Frontal cortex (tissue), 4 donors: ENCODE data around the gene LMX1A. TPM values are rescaled to one million over a fixed set of nuclear protein-coding genes. Genes with fewer than 3 reads are reported as not detected.

Experiments used
- DNase-seq, 2 donors: peaks; one replicate each; pipeline ENCODE4 v3.0.0; 2012; ENCODE audit warnings: low spot score in 2 of 2
- FAIRE-seq: peaks from 2 replicates; lab custom pipeline; 2012; peaks lifted over from hg19 to GRCh38; lab: Jason Lieb, UNC
- total RNA-seq: library from RNA; depleted of rRNA; stranded (reverse); fragments of >200 nt; gene quantifications from one replicate; pipeline ENCODE4 v1.2.3, GENCODE V29; 2014
- donor health status: control.
- donor health status: control.
- donor health status: control.

Gene LMX1A
- total RNA-seq, 1 donor from 2014 or later, result not detected

- FAIRE-seq (no peak), DNase-seq (peak in 1 of 2 donors; percentile 57)
Observed at GRCh38 chr1:165369255-165369848, 12.8 kb upstream of the LMX1A start.

GRCh38 chr1:165367375-165367993 lies 11.0 kb upstream of the LMX1A start:
- peak in 1 of 2 donors; percentile 62 for DNase-seq
- no peak for FAIRE-seq

- FAIRE-seq (no peak), DNase-seq (no peak)
Observed at GRCh38 chr1:165365341-165365740, 8.8 kb upstream of the LMX1A start.

- no peak for FAIRE-seq
- no peak for DNase-seq
Observed at GRCh38 chr1:165364568-165365133, 8.1 kb upstream of the LMX1A start.

- DNase-seq (no peak), FAIRE-seq (no peak)
Observed at GRCh38 chr1:165356876-165357275, 361 bp upstream of the LMX1A start.

- DNase-seq (no peak), FAIRE-seq (no peak)
Observed at GRCh38 chr1:165355139-165355976, 1.2 kb downstream of the LMX1A start.

GRCh38 chr1:165354739-165355138 lies 1.8 kb downstream of the LMX1A start:
- DNase-seq (no peak), FAIRE-seq (no peak)

- FAIRE-seq, result no peak
- no peak for DNase-seq
Observed at GRCh38 chr1:165353731-165354671, 2.5 kb downstream of the LMX1A start.

- FAIRE-seq, result no peak
- DNase-seq, result no peak
Observed at GRCh38 chr1:165352442-165353293, 3.8 kb downstream of the LMX1A start.

GRCh38 chr1:165351863-165352441 lies 4.6 kb downstream of the LMX1A start:
- no peak for DNase-seq
- FAIRE-seq, result no peak

GRCh38 chr1:165350840-165351239 lies 5.7 kb downstream of the LMX1A start:
- DNase-seq (no peak), FAIRE-seq (no peak)

GRCh38 chr1:165345502-165345901 lies 11.0 kb downstream of the LMX1A start:
- no peak for FAIRE-seq
- DNase-seq, result no peak

- no peak for FAIRE-seq
- no peak for DNase-seq
Observed at GRCh38 chr1:165344736-165345135, 11.8 kb downstream of the LMX1A start.

GRCh38 chr1:165344198-165344597 lies 12.3 kb downstream of the LMX1A start:
- DNase-seq, result no peak

GRCh38 chr1:165342587-165342986 lies 13.9 kb downstream of the LMX1A start:
- FAIRE-seq (no peak), DNase-seq (no peak)

More at GRCh38 chr1:165344198-165344597, 12.3 kb downstream of the LMX1A start:
- FAIRE-seq, result no peak

GRCh38 chr1:165342168-165342567 lies 14.3 kb downstream of the LMX1A start:
- DNase-seq (no peak), FAIRE-seq (no peak)

GRCh38 chr1:165339164-165339563 lies 17.4 kb downstream of the LMX1A start:
- no peak for FAIRE-seq

GRCh38 chr1:165330483-165330882 lies 26.0 kb downstream of the LMX1A start:
- FAIRE-seq (no peak), DNase-seq (no peak)

More at GRCh38 chr1:165339164-165339563, 17.4 kb downstream of the LMX1A start:
- no peak for DNase-seq
